IPS-18a (cell line): ENCODE data around the gene PLXNA4.

ENCODE experiments used
- H3K27ac ChIP-seq: one replicate; pipeline ENCODE4 v1.5.1; 2013; ENCODE audit warnings: low read length
- H3K27me3 ChIP-seq: one replicate; pipeline ENCODE4 v1.6.1; 2013; ENCODE audit warnings: mild to moderate bottlenecking, low read length; ENCODE audit not compliant: control insufficient read depth, insufficient read depth
- H3K36me3 ChIP-seq: one replicate; pipeline ENCODE4 v1.6.1; 2013; ENCODE audit warnings: low read depth, low read length; ENCODE audit not compliant: control insufficient read depth
- H3K4me1 ChIP-seq: one replicate; pipeline ENCODE4 v1.6.1; 2013; ENCODE audit warnings: low read depth, low read length; ENCODE audit not compliant: control insufficient read depth
- H3K4me3 ChIP-seq: one replicate; pipeline ENCODE4 v1.5.1; 2013; ENCODE audit warnings: low read length
- H3K9ac ChIP-seq: one replicate; pipeline ENCODE4 v1.6.1; 2013; ENCODE audit warnings: mild to moderate bottlenecking, low read length, moderate library complexity
- H3K9me3 ChIP-seq: one replicate; pipeline ENCODE4 v1.6.1; 2013; ENCODE audit warnings: low read depth, low read length; ENCODE audit not compliant: control insufficient read depth

Gene PLXNA4

DNA sequence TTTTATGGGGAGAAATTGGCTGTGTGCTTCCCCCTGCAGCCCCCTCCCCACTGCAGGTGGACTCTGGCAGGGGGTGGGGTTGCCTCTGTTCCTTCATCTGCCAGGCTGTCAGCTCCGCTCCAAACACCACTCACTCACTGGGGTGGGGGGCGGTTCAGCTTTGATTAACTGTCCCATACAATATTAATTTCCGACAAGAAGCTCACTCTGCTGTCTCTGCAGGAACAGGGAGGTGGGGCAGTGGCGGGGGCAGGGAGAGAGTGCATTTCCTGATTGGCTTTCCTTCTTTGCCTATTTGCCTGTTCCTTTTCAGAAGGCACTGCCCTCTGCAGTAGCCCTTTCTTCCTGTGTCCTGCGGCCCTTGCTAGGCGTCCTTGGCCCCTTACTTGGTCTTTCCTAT is 500.8 kb downstream of the PLXNA4 start:
- Histone ChIP-seq H3K9ac (no peak overlapping the region), H3K4me3 (no peak overlapping the region), H3K36me3 (no peaks in the 10 kb centered on the region), H3K27ac (no peak overlapping the region), H3K27me3 (no peaks in the 10 kb centered on the region), H3K9me3 (no peaks in the 10 kb centered on the region), H3K4me1 (no peaks in the 10 kb centered on the region)

DNA sequence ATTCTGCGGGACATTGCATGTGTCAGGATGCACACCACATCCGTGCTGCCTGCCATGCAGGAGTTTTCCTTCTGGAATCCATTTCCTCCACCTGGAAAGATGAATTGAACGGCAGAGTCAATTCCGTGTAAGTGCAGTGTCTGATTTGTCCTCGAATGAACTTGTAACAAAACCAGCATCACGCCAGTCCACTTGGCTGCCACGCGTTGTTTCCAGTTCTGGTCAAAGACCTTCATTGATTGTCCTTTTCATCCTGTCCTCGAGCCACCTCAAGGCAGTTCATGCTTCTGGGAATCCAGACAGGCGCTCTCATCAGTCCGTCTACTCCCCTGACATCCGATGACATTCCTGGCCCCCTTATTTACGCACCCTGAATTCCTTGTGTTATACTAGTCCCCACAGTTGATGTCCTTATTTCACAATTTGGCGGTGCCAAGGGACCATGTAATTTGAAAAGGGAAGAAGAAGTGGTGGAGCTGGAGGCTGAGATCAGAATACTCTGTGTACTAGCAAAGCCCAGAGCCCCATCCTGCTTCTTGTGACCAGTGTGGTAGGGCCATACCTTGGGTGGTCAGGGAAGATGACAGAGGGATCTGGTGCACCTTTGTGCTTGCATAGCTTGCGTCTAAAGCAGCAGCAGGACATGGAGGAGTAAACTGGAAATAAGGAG is 502.2 kb downstream of the PLXNA4 start:
- no peaks in the 10 kb centered on the region for H3K9me3 ChIP-seq
- no peak overlapping the region for H3K9ac ChIP-seq
- H3K4me1 ChIP-seq, result no peaks in the 10 kb centered on the region
- H3K4me3 ChIP-seq, result no peak overlapping the region
- H3K27me3 ChIP-seq, result no peaks in the 10 kb centered on the region
- H3K36me3 ChIP-seq, result no peaks in the 10 kb centered on the region
- H3K27ac ChIP-seq, result no peak overlapping the region
